DOHH2 (cell line): ENCODE results near the gene GSK3A.

ENCODE experiments used
- EZH2phosphoT487 ChIP-seq: fragments of 200-600 bp; sonication (generic); IDR thresholded peaks from 2 replicates; pipeline ENCODE4 v1.6.1; 2017; ENCODE audit warnings: borderline replicate concordance, mild to moderate bottlenecking, antibody characterized with exemption, low read length, moderate library complexity, mixed read lengths
- TF ChIP-seq, protein P1 (sequence below): fragments of 200-600 bp; sonication (generic); IDR thresholded peaks from one replicate; pipeline ENCODE4 v1.5.1; 2014; ENCODE audit warnings: antibody characterized with exemption, mild to moderate bottlenecking, low read depth, low read length; ENCODE audit not compliant: poor library complexity, severe bottlenecking

DNA sequence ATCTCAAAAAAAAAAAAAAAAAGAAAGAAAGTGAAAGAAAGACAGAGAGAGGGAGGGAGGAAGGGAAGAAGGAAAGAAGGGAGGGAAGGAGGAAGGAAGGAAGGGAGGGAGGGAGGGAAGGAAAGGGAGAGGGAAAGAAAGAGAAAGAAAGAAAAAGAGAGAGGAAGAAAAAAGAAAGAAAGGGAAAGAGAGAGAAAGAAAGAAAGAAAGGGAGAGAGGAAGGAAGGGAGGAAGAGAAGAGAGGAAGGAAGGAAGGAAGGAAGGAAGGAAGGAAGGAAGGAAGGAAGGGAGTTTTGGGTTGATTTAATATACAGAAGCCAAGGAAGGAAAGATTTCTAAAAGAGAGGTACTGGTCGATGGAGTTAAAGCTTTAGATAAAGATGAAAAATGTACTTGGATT, 53.7 kb downstream of the GSK3A start:
- TF ChIP-seq, protein P1, sequence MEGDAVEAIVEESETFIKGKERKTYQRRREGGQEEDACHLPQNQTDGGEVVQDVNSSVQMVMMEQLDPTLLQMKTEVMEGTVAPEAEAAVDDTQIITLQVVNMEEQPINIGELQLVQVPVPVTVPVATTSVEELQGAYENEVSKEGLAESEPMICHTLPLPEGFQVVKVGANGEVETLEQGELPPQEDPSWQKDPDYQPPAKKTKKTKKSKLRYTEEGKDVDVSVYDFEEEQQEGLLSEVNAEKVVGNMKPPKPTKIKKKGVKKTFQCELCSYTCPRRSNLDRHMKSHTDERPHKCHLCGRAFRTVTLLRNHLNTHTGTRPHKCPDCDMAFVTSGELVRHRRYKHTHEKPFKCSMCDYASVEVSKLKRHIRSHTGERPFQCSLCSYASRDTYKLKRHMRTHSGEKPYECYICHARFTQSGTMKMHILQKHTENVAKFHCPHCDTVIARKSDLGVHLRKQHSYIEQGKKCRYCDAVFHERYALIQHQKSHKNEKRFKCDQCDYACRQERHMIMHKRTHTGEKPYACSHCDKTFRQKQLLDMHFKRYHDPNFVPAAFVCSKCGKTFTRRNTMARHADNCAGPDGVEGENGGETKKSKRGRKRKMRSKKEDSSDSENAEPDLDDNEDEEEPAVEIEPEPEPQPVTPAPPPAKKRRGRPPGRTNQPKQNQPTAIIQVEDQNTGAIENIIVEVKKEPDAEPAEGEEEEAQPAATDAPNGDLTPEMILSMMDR, result no peak
- TF ChIP-seq EZH2phosphoT487, result no peak
